Thyroid gland (tissue), 4 donors: ENCODE measurements around the gene NMT2. TPM values are rescaled to one million over a fixed set of nuclear protein-coding genes. Genes with fewer than 3 reads are reported as not detected.

Experiments
- DNase-seq, 2 donors: peaks; one replicate each; pipeline ENCODE4 v3.0.0-alpha.2; 2019
- H3K27ac ChIP-seq, 3 donors: fragments of 200-600 bp; sonication (generic); 1 replicate in 2 of 3; 2 replicates in 1 of 3; pipeline ENCODE4 v1.5.1; 2016 to 2019; ENCODE audit warnings: mild to moderate bottlenecking in 1 of 3, moderate library complexity in 1 of 3
- H3K27me3 ChIP-seq: fragments of 200-600 bp; sonication (generic); one replicate; pipeline ENCODE4 v1.5.1; 2019
- H3K36me3 ChIP-seq, 2 donors: fragments of 200-600 bp; sonication (generic); one replicate each; pipeline ENCODE4 v1.5.1; 2016 to 2019
- H3K4me1 ChIP-seq, 2 donors: fragments of 200-600 bp; sonication (generic); one replicate each; pipeline ENCODE4 v1.5.1; 2017 to 2019
- H3K4me3 ChIP-seq, 3 donors: fragments of 200-600 bp; sonication (generic); replicated peaks in 1 of 3; 1 replicate in 2 of 3; 2 replicates in 1 of 3; pipeline ENCODE4 v1.5.1; 2016; ENCODE audit warnings: mild to moderate bottlenecking in 1 of 3
- H3K9me3 ChIP-seq: fragments of 200-600 bp; sonication (generic); one replicate; pipeline ENCODE4 v1.5.1; 2017
- CTCF ChIP-seq, 6 experiments: fragments of 200-600 bp in 3 of 6; fragments of 450-650 bp in 3 of 6; sonication (generic) in 3 of 6; IDR thresholded peaks; one replicate each; pipeline ENCODE4 v1.5.1; 2016 to 2019; ENCODE audit warnings: antibody characterized with exemption in 6 of 6, mild to moderate bottlenecking in 2 of 6, inconsistent platforms in 1 of 6, moderate library complexity in 1 of 6
- POLR2A ChIP-seq, 2 donors: fragments of 450-650 bp; IDR thresholded peaks; one replicate each; pipeline ENCODE4 v1.6.1; 2017; ENCODE audit warnings: antibody characterized with exemption in 2 of 2, mild to moderate bottlenecking in 2 of 2, moderate library complexity in 1 of 2
- WGBS, 2 donors: methylation state at CpG; one replicate each; pipeline ENCODE4 v1.1.5; 2017; 5-methylcytosine and 5-hydroxymethylcytosine counted together
- intact Hi-C: fragments of 100-400 bp; cut with DNase I; formaldehyde crosslinking; loops from one replicate; pipeline ENCODE4 v1.15.1; 2023
- total RNA-seq, 4 donors: library from RNA; depleted of rRNA; stranded (reverse); fragments of >200 nt; gene quantifications; one replicate each; pipeline ENCODE4 v1.2.3, GENCODE V29; 2016

Gene NMT2
- total RNA-seq, 4 donors from 2014 or later: 7.1 to 16.3 (median 11.7) TPM

- H3K36me3 ChIP-seq: no peaks in the 10 kb centered on the region
- intact Hi-C loops: no loop called here
- H3K4me3 ChIP-seq: no peak overlapping the region
- WGBS, 2 donors: 42 to 58% methylated on average over 16 of the region's 16 CpGs
- no peak overlapping the region for H3K27ac ChIP-seq
- no peaks in the 10 kb centered on the region for H3K9me3 ChIP-seq
- H3K4me1 ChIP-seq: peaks cover 0 to 3% of the 10 kb centered on the region in 2 donors
- TF ChIP-seq POLR2A (IDR thresholded peaks at IDR 0.05) (no peak), CTCF (IDR thresholded peaks at IDR 0.05) (no peak)
- no peak for DNase-seq
- no peaks in the 10 kb centered on the region for H3K27me3 ChIP-seq
Measured at GRCh38 chr10:15141136-15142054, 27.1 kb downstream of the NMT2 start.

GRCh38 chr10:15140698-15141097 is 27.8 kb downstream of the NMT2 start:
- DNase-seq: no peak
- Histone ChIP-seq H3K9me3 (no peaks in the 10 kb centered on the region), H3K4me1 (peaks cover 0 to 3% of the 10 kb centered on the region in 2 donors), H3K36me3 (no peaks in the 10 kb centered on the region), H3K27me3 (no peaks in the 10 kb centered on the region), H3K4me3 (no peak overlapping the region), H3K27ac (no peak overlapping the region)
- no peak for TF ChIP-seq CTCF (IDR thresholded peaks at IDR 0.05)
- TF ChIP-seq POLR2A (IDR thresholded peaks at IDR 0.05): no peak
- 79 to 82% methylated on average over 6 to 7 of the region's 7 CpGs for WGBS, 2 donors
- intact Hi-C loops: no loop called here

DNA sequence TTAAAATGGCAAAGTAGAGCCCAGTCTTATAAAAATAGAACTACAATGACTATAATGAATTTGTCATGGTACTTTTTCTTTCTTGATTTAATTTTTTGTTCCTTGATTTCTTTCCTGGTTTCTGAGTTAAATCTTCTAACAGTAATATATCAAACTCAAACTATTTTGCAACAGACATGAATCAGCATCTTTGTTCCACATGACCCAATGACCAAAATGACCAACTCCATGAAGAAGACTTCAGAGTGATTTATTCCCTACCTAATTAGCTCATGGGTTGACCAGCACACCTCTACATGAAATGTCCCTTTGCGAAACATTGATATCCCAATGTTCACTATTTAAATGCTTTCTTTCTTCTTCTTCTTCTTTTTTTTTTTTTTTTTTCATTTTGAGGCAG is 30.9 kb downstream of the NMT2 start:
- no peak overlapping the region for H3K4me3 ChIP-seq
- DNase-seq: no peak
- TF ChIP-seq POLR2A (IDR thresholded peaks at IDR 0.05) (no peak), CTCF (IDR thresholded peaks at IDR 0.05) (no peak)
- peaks cover 5 to 13% of the 10 kb centered on the region in 2 donors for H3K36me3 ChIP-seq
- 95 to 98% methylated on average over 1 of the region's 1 CpG for WGBS, 2 donors
- no peaks in the 10 kb centered on the region for H3K9me3 ChIP-seq
- H3K27me3 ChIP-seq: no peaks in the 10 kb centered on the region
- intact Hi-C loops: no loop called here
- no peak overlapping the region for H3K27ac ChIP-seq
- H3K4me1 ChIP-seq: peaks cover 0 to 3% of the 10 kb centered on the region in 2 donors

DNA sequence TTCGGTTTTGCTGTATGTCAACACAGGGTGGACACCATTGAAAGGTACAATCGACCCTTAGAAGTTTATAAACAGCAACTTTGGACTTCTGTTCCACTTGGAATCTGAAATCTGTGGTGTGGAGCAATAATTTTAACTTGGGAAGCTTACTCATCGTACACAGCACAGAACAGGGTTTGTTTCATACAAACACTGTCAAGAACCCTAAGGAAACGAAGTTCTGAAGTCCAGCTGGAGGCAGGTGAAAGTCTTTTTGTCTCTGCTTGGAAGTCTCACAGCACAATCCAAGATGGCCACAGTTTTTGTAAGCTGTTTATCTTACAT is 31.5 kb downstream of the NMT2 start:
- Histone ChIP-seq H3K27ac (no peak overlapping the region), H3K27me3 (no peaks in the 10 kb centered on the region), H3K4me3 (no peak overlapping the region), H3K9me3 (no peaks in the 10 kb centered on the region), H3K36me3 (peaks cover 9 to 16% of the 10 kb centered on the region in 2 donors), H3K4me1 (peaks cover 0 to 3% of the 10 kb centered on the region in 2 donors)
- no peak for TF ChIP-seq CTCF (IDR thresholded peaks at IDR 0.05)
- no peak for TF ChIP-seq POLR2A (IDR thresholded peaks at IDR 0.05)
- WGBS, 2 donors: 57 to 67% methylated on average over 4 of the region's 4 CpGs
- no peak for DNase-seq
- intact Hi-C loops: no loop called here
